HL-60 (cell line): ENCODE results near the gene TTC23L.

Experiments used
- DNase-seq, 2 experiments: peaks; one replicate each; pipeline ENCODE4 v3.0.0-alpha.2; 2010 to 2020; ENCODE audit warnings: low read depth in 1 of 2, low spot score in 1 of 2
- H3K27ac ChIP-seq: fragments of 250-450 bp; sonication (Bioruptor Pico); replicated peaks from 2 replicates; pipeline ENCODE4 v1.5.1; 2020; ENCODE audit warnings: mild to moderate bottlenecking, moderate library complexity
- H3K27me3 ChIP-seq: fragments of 250-450 bp; sonication (Bioruptor Pico); 2 replicates; pipeline ENCODE4 v1.5.1; 2021; ENCODE audit warnings: mild to moderate bottlenecking, moderate library complexity; ENCODE audit not compliant: insufficient read depth, poor library complexity, severe bottlenecking
- H3K4me3 ChIP-seq: replicated peaks from 2 replicates; pipeline ENCODE4 v1.5.1; 2011; ENCODE audit warnings: mild to moderate bottlenecking, control low read depth, low read length; ENCODE audit not compliant: insufficient read depth
- CTCF ChIP-seq: IDR thresholded peaks from one replicate; pipeline ENCODE4 v1.5.1; 2011; ENCODE audit warnings: low read length, control low read depth, inconsistent platforms; ENCODE audit not compliant: insufficient read depth
- GABPA ChIP-seq: IDR thresholded peaks from 2 replicates; pipeline ENCODE4 v1.6.1; 2012; ENCODE audit warnings: low read depth
- POLR2AphosphoS5 ChIP-seq: IDR thresholded peaks from 2 replicates; pipeline ENCODE4 v1.6.1; 2012; ENCODE audit warnings: low read depth
- REST ChIP-seq: IDR thresholded peaks from 2 replicates; pipeline ENCODE4 v1.6.1; 2012; ENCODE audit warnings: low read depth; ENCODE audit not compliant: insufficient replicate concordance
- SPI1 ChIP-seq: IDR thresholded peaks from 2 replicates; pipeline ENCODE4 v1.6.1; 2012; ENCODE audit warnings: low read depth, mild to moderate bottlenecking, borderline replicate concordance

TTC23L gene

DNA sequence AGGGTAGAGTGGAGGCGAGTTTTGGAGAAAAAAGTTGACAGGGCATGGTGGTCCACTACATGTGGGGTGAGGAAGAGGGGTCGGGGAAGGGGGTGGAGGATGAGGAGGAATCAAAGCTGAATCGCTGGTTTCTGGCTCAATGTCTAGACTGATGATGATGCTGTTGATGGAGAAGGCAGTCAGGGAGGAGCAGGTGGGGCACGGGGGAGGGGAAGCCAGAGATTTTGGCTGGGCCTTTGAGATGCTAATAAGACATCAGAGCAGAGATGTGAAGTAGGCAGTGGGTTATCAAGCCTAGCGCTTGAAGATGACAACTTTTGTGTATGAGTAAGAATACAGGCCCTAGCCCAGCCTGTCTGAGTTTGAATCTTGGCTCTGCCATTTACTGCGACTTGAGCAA is 32.4 kb upstream of the TTC23L start:
- TF ChIP-seq GABPA (no peak), CTCF (no peak), POLR2AphosphoS5 (no peak), SPI1 (no peak), REST (no peak)
- Histone ChIP-seq H3K27me3 (no peaks in the 10 kb centered on the region), H3K27ac (no peak overlapping the region), H3K4me3 (no peak overlapping the region)
- DNase-seq, result no peak

- no peak for DNase-seq
- no peak overlapping the region for H3K4me3 ChIP-seq
- no peak for TF ChIP-seq CTCF
- peaks cover 4% of the 10 kb centered on the region for H3K27me3 ChIP-seq
- H3K27ac ChIP-seq, result no peak overlapping the region
Observed at GRCh38 chr5:34811706-34812105, 27.3 kb upstream of the TTC23L start.

DNA sequence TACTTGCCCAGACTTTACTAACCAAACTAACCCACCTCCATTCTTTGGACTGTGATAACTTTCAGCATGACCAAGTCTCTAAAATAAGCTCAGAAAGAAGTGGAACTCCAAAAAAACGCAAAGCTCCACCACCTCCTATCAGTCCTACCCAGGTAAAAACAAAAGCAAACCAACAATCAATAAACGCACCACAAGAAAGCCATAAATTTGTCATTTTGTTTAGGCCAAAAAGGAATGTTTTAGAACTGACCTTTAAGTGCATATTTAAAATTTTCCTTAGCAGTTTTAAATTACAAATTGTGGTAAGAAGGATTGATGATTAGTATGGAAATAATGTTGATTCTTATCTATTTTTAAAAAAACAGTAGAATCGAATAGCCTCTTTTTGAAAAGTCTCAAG is 25.5 kb upstream of the TTC23L start:
- peaks cover 4% of the 10 kb centered on the region for H3K27me3 ChIP-seq
- H3K27ac ChIP-seq, result no peak overlapping the region
- DNase-seq, result no peak
- TF ChIP-seq GABPA (no peak), CTCF (no peak)
- no peak overlapping the region for H3K4me3 ChIP-seq

- DNase-seq, result no peak
- H3K27ac ChIP-seq, result no peak overlapping the region
- no peak overlapping the region for H3K4me3 ChIP-seq
- TF ChIP-seq REST, result no peak
- no peak for TF ChIP-seq POLR2AphosphoS5
- no peak for TF ChIP-seq CTCF
- TF ChIP-seq GABPA, result no peak
- TF ChIP-seq SPI1, result no peak
- H3K27me3 ChIP-seq, result peaks cover 7% of the 10 kb centered on the region
Observed at GRCh38 chr5:34817558-34818351, 21.2 kb upstream of the TTC23L start.
